Left lung (tissue), 10 donors: ENCODE measurements around the gene MAGEA9B. TPM values are rescaled to one million over a fixed set of nuclear protein-coding genes. Genes with fewer than 3 reads are reported as not detected.
A peak's percentile ranks its signal among the peaks of the same experiment; 100 is the strongest.
"Not testable (repeated sequence)": the region's sequence is repeated elsewhere in the genome, so short reads cannot be mapped to it uniquely, and the experiment has no call there.

ENCODE experiments used
- ATAC-seq: fragments of 200-7000 bp; cut with Tn5 transposase; one replicate; pipeline ENCODE4 v1.9.1; 2020; ENCODE audit warnings: moderate library complexity
- DNase-seq, 4 donors: peaks; one replicate each; pipeline ENCODE4 v3.0.0-alpha.2; 2013 to 2020
- H3K27ac ChIP-seq, 2 donors: fragments of 200-600 bp; sonication (generic) in 1 of 2; one replicate each; pipeline versions ENCODE4 v1.5.0 to v1.8.0; 2020 to 2021
- H3K27me3 ChIP-seq, 2 donors: fragments of 200-600 bp; sonication (generic) in 1 of 2; one replicate each; pipeline versions ENCODE4 v1.5.0 to v1.8.0; 2020 to 2021
- H3K36me3 ChIP-seq, 2 donors: fragments of 200-600 bp; sonication (generic) in 1 of 2; one replicate each; pipeline versions ENCODE4 v1.5.0 to v1.8.0; 2020 to 2021
- H3K4me1 ChIP-seq, 2 donors: fragments of 200-600 bp; one replicate each; pipeline ENCODE4 v1.8.0; 2021
- H3K4me3 ChIP-seq, 2 donors: fragments of 200-600 bp; sonication (generic) in 1 of 2; one replicate each; pipeline versions ENCODE4 v1.5.0 to v1.8.0; 2020 to 2021; ENCODE audit warnings: mild to moderate bottlenecking in 1 of 2
- H3K9me3 ChIP-seq, 2 donors: fragments of 200-600 bp; sonication (generic) in 1 of 2; one replicate each; pipeline versions ENCODE4 v1.5.0 to v1.8.0; 2020 to 2021
- CTCF ChIP-seq, 2 donors: fragments of 200-600 bp; sonication (generic) in 1 of 2; IDR thresholded peaks; one replicate each; pipeline versions ENCODE4 v1.5.0 to v1.8.0; 2021; ENCODE audit warnings: antibody characterized with exemption in 2 of 2
- intact Hi-C, 2 donors: fragments of 100-400 bp; cut with DNase I; formaldehyde crosslinking; loops; one replicate each; pipeline versions ENCODE4 v1.11.2 to v1.14.2; 2022
- polyA plus RNA-seq, 6 donors: library from polyadenylated mRNA; unstranded; fragments of 120-200 nt; gene quantifications; one replicate each; pipeline ENCODE4 v1.2.1, GENCODE V29; 2013; ENCODE audit not compliant: insufficient read length in 6 of 6
- total RNA-seq, 2 donors: library from RNA; stranded (reverse); fragmentation: NEBNext Ultra II Directional; extraction: Animal tissue kit (Norgen Biotek cat#: 25700); gene quantifications; one replicate each; pipeline ENCODE4 v1.2.1, GENCODE V29; 2021
- donor health status: DM: no; HTN: yes; CAD: no.
- donor health status: DM: no; HTN: no; CAD: no.

The MAGEA9B gene
- total and polyA plus RNA-seq, 8 donors, result not detected

DNA sequence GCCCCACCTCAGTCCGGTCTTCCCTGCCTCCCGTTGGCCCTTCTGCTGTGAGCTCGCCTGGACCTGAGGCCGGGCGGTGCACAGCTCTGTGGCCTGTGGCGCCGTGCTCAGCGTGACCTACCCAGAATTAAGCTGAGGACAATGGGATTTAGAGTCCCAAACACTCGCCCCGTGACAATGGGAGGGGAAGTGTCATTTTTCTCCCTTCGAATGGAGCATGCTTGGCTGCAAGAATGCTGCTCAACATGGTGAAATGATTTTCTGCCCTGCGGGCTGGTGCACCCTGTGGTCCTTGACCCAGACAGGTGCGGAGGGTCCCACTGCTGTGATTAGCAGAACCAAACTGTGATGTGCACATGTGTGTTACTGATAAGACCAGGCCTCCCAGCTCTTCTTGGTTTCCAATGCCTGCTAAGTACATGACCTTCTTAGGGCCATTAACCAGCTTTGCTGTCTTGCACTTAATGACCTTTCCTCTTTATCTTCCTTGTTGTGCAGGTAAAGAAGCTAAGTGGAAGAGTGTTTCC lies 45.7 kb downstream of the MAGEA9B start:
- no peaks in the 10 kb centered on the region for H3K36me3 ChIP-seq
- TF ChIP-seq CTCF (IDR thresholded peaks at IDR 0.05), result no peak
- intact Hi-C loops, result no loop called here
- H3K27ac ChIP-seq, result peak overlapping the region; percentile 88 to 93
- H3K9me3 ChIP-seq, result no peaks in the 10 kb centered on the region
- no peaks in the 10 kb centered on the region for H3K27me3 ChIP-seq
- H3K4me1 ChIP-seq, result peaks cover 0 to 5% of the 10 kb centered on the region in 2 donors
- DNase-seq, result no peak
- no peak for ATAC-seq
- H3K4me3 ChIP-seq, result peak overlapping the region; percentile 53 to 67

DNA sequence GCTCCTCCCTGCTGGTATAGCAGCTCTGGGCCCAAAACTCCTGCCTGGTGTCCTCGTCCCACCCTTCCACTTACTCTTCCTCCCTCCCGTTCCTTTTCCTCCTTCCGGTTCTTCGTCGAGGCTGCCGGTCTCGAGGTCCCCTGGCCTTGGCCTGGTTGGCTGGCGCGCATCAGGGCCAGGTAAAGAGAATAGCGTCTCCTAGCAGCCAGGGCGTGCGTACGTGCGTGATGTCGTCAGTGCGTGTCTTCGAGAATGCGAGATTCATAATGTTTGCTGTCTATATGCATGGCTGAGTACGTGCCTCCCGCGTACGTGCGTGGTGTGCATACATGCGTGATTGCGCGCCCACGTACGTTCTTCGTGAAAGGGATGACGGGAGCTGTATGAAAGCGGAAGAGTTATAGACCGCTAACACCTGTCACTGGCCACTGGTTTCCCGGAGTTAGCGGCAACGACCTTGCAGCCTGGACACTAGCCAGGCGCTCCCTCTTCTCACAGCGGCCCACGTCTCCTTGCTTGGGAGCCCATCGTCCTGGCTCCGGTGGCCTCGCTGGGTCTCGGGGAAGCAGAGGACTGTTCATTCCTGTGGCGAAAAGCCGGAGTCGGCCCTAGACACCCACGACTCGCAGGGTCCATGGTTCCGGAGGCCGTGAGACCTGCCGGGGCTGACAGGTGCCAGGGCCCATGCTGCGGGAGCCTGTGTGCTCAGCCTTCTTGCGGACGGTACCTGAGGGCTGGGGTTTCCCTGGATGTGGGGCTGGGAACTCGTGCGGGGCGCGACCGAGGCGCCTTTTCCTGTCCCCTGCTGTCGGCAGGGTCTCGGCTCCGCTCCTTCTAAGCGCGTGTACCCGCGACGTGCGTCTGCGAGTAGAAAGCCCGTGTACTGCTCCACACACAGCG lies 46.4 kb downstream of the MAGEA9B start, which contains the start of gene EOLA1:
TSS of gene EOLA1 (plus strand) at position 392 of the 900 bp plus-strand sequence. CDS start 4,619 bp downstream, outside the sequence.
- no peak for TF ChIP-seq CTCF (IDR thresholded peaks at IDR 0.05)
- peak within 1 kb of the TSS; percentile 53 to 67 for H3K4me3 ChIP-seq
- intact Hi-C loops, result no loop called here
- H3K9me3 ChIP-seq, result no peaks in the 10 kb centered on the region
- peak; percentile 62 for ATAC-seq
- peak in 3 of 4 donors; percentile 90 to 93 (median 93) for DNase-seq
- H3K27me3 ChIP-seq, result no peaks in the 10 kb centered on the region
- peaks cover 0 to 5% of the 10 kb centered on the region in 2 donors for H3K4me1 ChIP-seq
- H3K27ac ChIP-seq, result peak within 1 kb of the TSS; percentile 88 to 93
- no peaks in the 10 kb centered on the region for H3K36me3 ChIP-seq

DNA sequence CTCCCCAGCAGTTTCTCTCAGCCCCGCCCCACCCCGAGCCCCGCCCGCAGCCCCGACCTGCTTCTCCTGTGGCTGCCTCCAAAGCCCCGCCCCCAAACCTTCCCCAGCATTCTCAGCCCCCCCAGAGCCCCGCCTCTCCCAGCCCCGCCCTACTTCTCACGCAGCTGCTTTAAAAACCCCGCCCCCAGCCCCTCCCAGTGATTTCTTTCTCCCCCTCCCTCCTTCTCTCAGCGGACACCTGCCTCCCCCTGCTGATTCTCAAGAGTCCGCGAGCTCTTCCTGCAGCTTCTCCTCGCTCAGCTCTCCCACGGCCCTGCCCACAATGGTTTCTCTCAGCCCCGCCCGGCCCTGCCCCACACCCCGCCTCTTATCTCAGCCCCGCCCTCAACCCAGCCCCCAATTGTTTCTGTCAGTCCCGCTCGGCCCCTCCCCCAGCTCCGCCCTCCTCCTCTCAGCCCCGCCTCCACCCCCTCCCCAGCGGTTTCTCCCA lies 47.1 kb downstream of the MAGEA9B start:
- H3K27me3 ChIP-seq, result no peaks in the 10 kb centered on the region
- H3K4me3 ChIP-seq, result peak overlapping the region; percentile 53 to 67
- H3K36me3 ChIP-seq, result no peaks in the 10 kb centered on the region
- DNase-seq (peak; percentile 84 to 94 (median 93)), ATAC-seq (peak; percentile 80)
- peaks cover 0 to 5% of the 10 kb centered on the region in 2 donors for H3K4me1 ChIP-seq
- intact Hi-C loops, result no loop called here
- H3K27ac ChIP-seq, result peak overlapping the region; percentile 88 to 93
- TF ChIP-seq CTCF (IDR thresholded peaks at IDR 0.05), result no peak
- no peaks in the 10 kb centered on the region for H3K9me3 ChIP-seq

- no peaks in the 10 kb centered on the region for H3K36me3 ChIP-seq
- TF ChIP-seq CTCF (IDR thresholded peaks at IDR 0.05), result no peak
- intact Hi-C loops, result no loop called here
- H3K4me1 ChIP-seq, result peaks cover 0 to 5% of the 10 kb centered on the region in 2 donors
- peak overlapping the region in 1 of 2 donors; percentile 67 for H3K4me3 ChIP-seq
- ATAC-seq, result peak; percentile 70
- H3K9me3 ChIP-seq, result no peaks in the 10 kb centered on the region
- peak; percentile 80 to 93 (median 92) for DNase-seq
- H3K27ac ChIP-seq, result peak overlapping the region; percentile 13 to 93
- no peaks in the 10 kb centered on the region for H3K27me3 ChIP-seq
These were observed 47.8 kb downstream of the MAGEA9B start for GRCh38 chrX:149539283-149540130.

DNA sequence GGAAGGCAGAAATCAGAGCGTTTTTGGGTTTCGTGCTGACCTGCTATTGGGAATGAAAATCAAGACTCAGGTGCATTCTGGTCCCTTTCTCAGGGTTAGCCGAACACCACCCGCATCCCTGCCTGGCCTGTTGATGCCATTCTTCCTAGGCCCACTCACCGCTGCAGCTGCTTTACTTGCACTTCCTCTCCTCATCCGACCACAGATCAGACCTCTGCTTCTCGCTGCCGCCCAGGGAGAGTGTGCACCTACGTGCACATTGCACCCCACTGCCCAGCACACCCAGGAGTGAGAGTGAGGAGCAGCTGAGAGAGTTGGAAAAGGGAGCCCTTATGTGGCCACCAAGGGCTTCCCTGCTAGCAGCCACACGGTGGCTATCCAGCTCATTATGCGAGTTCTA lies 49.8 kb downstream of the MAGEA9B start:
- ATAC-seq, intact Hi-C loops, H3K36me3 ChIP-seq: not testable (repeated sequence)

GRCh38 chrX:149534926-149535602 lies 52.2 kb downstream of the MAGEA9B start:
- H3K4me3 ChIP-seq, intact Hi-C loops, H3K4me1 ChIP-seq, H3K27me3 ChIP-seq, H3K9me3 ChIP-seq, DNase-seq, H3K27ac ChIP-seq, H3K36me3 ChIP-seq, ATAC-seq: not testable (repeated sequence)

More for the DNA sequence above, 49.8 kb downstream of the MAGEA9B start:
- not testable (repeated sequence) for H3K27ac ChIP-seq, DNase-seq, H3K27me3 ChIP-seq, H3K9me3 ChIP-seq, H3K4me3 ChIP-seq, H3K4me1 ChIP-seq

GRCh38 chrX:149533999-149534398 lies 53.3 kb downstream of the MAGEA9B start:
- H3K27me3 ChIP-seq, H3K4me3 ChIP-seq, H3K9me3 ChIP-seq, intact Hi-C loops, DNase-seq, H3K4me1 ChIP-seq, ATAC-seq, H3K27ac ChIP-seq, H3K36me3 ChIP-seq: not testable (repeated sequence)

GRCh38 chrX:149532868-149533267 lies 54.4 kb downstream of the MAGEA9B start:
- H3K27ac ChIP-seq, H3K36me3 ChIP-seq, H3K9me3 ChIP-seq, H3K4me3 ChIP-seq, intact Hi-C loops, ATAC-seq, DNase-seq, H3K27me3 ChIP-seq, H3K4me1 ChIP-seq: not testable (repeated sequence)
